Upper lobe of right lung (tissue), 1 donor: Measurements from ENCODE around the gene PHRF1. TPM values are rescaled to one million over a fixed set of nuclear protein-coding genes. Genes with fewer than 3 reads are reported as not detected.

Experiments used
- ATAC-seq: fragments of 200-7000 bp; cut with Tn5 transposase; one replicate; pipeline ENCODE4 v1.9.1; 2020; ENCODE audit warnings: mild to moderate bottlenecking, moderate library complexity
- DNase-seq: peaks from one replicate; pipeline ENCODE4 v3.0.0-alpha.2; 2020
- H3K27ac ChIP-seq: fragments of 200-600 bp; one replicate; pipeline ENCODE4 v1.8.0; 2022
- H3K27me3 ChIP-seq: fragments of 200-600 bp; one replicate; pipeline ENCODE4 v1.8.0; 2022; ENCODE audit warnings: mild to moderate bottlenecking
- H3K36me3 ChIP-seq: fragments of 200-600 bp; one replicate; pipeline ENCODE4 v1.8.0; 2022
- H3K4me1 ChIP-seq: fragments of 200-600 bp; one replicate; pipeline ENCODE4 v1.8.0; 2022
- H3K4me3 ChIP-seq: fragments of 200-600 bp; one replicate; pipeline ENCODE4 v1.8.0; 2022; ENCODE audit warnings: mild to moderate bottlenecking
- H3K9me3 ChIP-seq: fragments of 200-600 bp; one replicate; pipeline ENCODE4 v1.8.0; 2022
- CTCF ChIP-seq: fragments of 200-600 bp; IDR thresholded peaks from one replicate; pipeline ENCODE4 v1.8.0; 2022; ENCODE audit warnings: antibody characterized with exemption
- intact Hi-C: fragments of 100-400 bp; cut with DNase I; formaldehyde crosslinking; loops from one replicate; pipeline ENCODE4 v1.11.0; 2022
- total RNA-seq: library from RNA; stranded (reverse); fragmentation: NEBNext Ultra II Directional; extraction: Animal tissue kit (Norgen Biotek cat#: 25700); gene quantifications from one replicate; pipeline ENCODE4 v1.2.1, GENCODE V29; 2021
- donor health status: DM: no; HTN: yes; CAD: no; lungs with severe emphysema.

Gene PHRF1
- total RNA-seq, 1 donor from 2014 or later = 31.0 TPM

- Histone ChIP-seq H3K4me3 (no peak overlapping the region), H3K36me3 (peaks cover 27% of the 10 kb centered on the region), H3K9me3 (no peaks in the 10 kb centered on the region), H3K27me3 (no peaks in the 10 kb centered on the region), H3K4me1 (peaks cover 14% of the 10 kb centered on the region), H3K27ac (no peak overlapping the region)
- no peak for TF ChIP-seq CTCF
- peak; percentile 63 for DNase-seq
- intact Hi-C loops = no loop called here
- no peak for ATAC-seq
Measured at GRCh38 chr11:530960-531831, 45.1 kb upstream of the PHRF1 start.

GRCh38 chr11:531919-532526 lies 44.2 kb upstream of the PHRF1 start:
- H3K36me3 ChIP-seq = peaks cover 27% of the 10 kb centered on the region
- no peak overlapping the region for H3K4me3 ChIP-seq
- no peak overlapping the region for H3K27ac ChIP-seq
- no peak for ATAC-seq
- no peaks in the 10 kb centered on the region for H3K27me3 ChIP-seq
- peak; percentile 58 for DNase-seq
- H3K4me1 ChIP-seq = peaks cover 23% of the 10 kb centered on the region
- intact Hi-C loops = no loop called here
- H3K9me3 ChIP-seq = no peaks in the 10 kb centered on the region
- no peak for TF ChIP-seq CTCF

GRCh38 chr11:532527-532985 lies 43.7 kb upstream of the PHRF1 start:
- H3K27me3 ChIP-seq = no peaks in the 10 kb centered on the region
- no peak for TF ChIP-seq CTCF
- DNase-seq (no peak), ATAC-seq (no peak)
- H3K4me1 ChIP-seq = peaks cover 25% of the 10 kb centered on the region
- no peak overlapping the region for H3K27ac ChIP-seq
- intact Hi-C loops = no loop called here
- H3K36me3 ChIP-seq = peaks cover 27% of the 10 kb centered on the region
- no peak overlapping the region for H3K4me3 ChIP-seq
- no peaks in the 10 kb centered on the region for H3K9me3 ChIP-seq

DNA sequence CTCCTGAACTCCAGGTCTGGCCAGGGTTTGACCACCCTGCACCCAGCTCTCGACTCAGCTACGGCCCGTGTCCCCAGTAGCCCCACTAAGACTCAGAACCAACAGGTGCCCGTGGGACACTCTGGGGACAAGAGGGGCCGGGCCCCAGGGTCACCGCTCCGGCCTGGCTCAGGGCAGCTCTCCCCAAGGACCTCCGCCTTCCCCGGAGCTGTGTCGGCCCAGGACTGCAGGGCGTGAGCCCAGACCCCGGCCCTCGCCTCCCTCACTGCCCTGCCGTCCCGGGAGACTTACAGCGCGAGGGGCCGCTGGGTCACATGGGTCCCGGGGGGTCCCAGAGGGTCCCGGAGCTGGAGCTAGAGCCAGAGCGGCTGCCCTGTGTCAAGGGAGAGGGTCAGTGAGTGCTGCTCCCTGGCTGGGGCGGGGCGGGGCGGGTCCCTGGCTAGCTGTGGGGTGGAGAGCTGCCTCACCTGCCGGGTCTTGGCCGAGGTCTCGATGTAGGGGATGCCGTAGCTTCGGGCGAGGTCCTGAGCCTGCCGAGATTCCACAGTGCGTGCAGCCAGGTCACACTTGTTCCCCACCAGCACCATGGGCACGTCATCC lies 43.2 kb upstream of the PHRF1 start:
- DNase-seq (peak; percentile 68), ATAC-seq (no peak)
- no peak for TF ChIP-seq CTCF
- Histone ChIP-seq H3K27me3 (no peaks in the 10 kb centered on the region), H3K36me3 (peaks cover 27% of the 10 kb centered on the region), H3K27ac (no peak overlapping the region), H3K4me1 (peaks cover 30% of the 10 kb centered on the region), H3K4me3 (no peak overlapping the region), H3K9me3 (no peaks in the 10 kb centered on the region)
- intact Hi-C loops = no loop called here

DNA sequence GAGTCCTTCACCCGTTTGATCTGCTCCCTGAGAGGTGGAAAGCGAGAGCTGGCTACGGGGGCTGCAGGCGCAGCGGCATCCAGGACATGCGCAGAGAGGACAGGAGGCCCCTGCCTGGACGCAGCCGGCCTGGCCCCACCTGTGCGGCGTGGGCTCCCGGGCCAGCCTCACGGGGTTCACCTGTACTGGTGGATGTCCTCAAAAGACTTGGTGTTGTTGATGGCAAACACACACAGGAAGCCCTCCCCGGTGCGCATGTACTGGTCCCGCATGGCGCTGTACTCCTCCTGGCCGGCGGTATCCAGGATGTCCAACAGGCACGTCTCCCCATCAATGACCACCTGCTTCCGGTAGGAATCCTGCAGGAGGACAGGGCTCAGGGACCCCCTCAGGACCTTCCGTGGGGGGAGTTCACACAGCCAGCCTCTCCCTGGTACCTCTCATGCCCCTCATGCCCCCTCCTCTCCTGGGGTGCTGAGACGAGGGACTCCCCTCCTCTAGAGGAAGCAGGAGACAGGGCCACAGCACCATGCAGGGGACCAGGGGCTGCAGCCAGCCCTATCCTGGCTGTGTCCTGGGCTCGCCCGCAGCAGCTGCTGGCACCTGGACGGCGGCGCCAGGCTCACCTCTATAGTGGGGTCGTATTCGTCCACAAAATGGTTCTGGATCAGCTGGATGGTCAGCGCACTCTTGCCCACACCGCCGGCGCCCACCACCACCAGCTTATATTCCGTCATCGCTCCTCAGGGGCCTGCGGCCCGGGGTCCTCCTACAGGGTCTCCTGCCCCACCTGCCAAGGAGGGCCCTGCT lies 42.5 kb upstream of the PHRF1 start:
- Histone ChIP-seq H3K27me3 (no peaks in the 10 kb centered on the region), H3K36me3 (peaks cover 27% of the 10 kb centered on the region), H3K4me1 (peaks cover 31% of the 10 kb centered on the region), H3K27ac (no peak overlapping the region), H3K9me3 (no peaks in the 10 kb centered on the region), H3K4me3 (peak overlapping the region; percentile 92)
- peak; percentile 63 for DNase-seq
- no peak for ATAC-seq
- TF ChIP-seq CTCF = no peak
- intact Hi-C loops = no loop called here
